Astrocyte (in vitro differentiated cells and primary cell): ENCODE results near the gene MCTP2.

Source experiments
- CTCF ChIP-seq: IDR thresholded peaks from 2 replicates; pipeline ENCODE4 v1.5.1; 2011; ENCODE audit warnings: low read depth, mild to moderate bottlenecking, inconsistent platforms, low read length, moderate library complexity; ENCODE audit not compliant: insufficient read depth
- EZH2 ChIP-seq: IDR thresholded peaks from 2 replicates; pipeline ENCODE4 v1.6.1; 2012; ENCODE audit warnings: mild to moderate bottlenecking, low read length, inconsistent platforms; ENCODE audit not compliant: insufficient read depth

- TF ChIP-seq CTCF = no peak
- no peak for TF ChIP-seq EZH2
Observed at GRCh38 chr15:94243418-94243817, 12.1 kb downstream of the MCTP2 start.
